DMS53 (cell line): ENCODE data around the gene RALA.
"Not testable (repeated sequence)": the region's sequence is repeated elsewhere in the genome, so short reads cannot be mapped to it uniquely, and the experiment has no call there.

ENCODE experiments used
- DNase-seq: peaks from one replicate; lab custom pipeline; 2025; lab: John Stamatoyannopoulos, UW

RALA gene

GRCh38 chr7:39683216-39683845 is 60.0 kb downstream of the RALA start:
- DNase-seq = no peak

DNA sequence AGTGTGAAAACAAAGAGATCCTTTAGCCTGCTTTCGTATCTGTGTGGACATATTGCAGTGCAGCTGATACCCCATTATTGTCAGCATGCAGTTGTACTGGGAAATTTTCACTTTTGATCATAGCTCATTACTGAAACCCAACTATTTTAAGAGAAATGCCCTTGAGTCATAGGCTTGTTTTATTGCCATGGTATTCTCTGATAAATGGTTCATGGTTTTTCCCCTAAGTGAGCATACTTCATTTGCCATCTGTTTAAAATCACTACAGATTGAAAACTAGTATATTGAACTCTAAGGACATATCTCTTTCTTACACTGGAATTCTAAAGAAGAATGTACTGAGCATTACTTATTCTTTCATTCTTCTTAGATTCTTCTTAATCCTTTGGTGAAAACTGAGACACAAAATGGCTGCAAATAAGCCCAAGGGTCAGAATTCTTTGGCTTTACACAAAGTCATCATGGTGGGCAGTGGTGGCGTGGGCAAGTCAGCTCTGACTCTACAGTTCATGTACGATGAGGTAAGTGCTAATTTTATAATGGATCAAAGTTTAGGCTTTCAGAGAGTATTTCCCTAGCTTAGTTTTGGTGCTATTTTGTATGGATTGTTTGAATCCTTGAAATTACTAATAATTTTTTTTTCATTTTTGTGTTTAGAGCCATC is 63.0 kb downstream of the RALA start:
- DNase-seq = no peak

DNA sequence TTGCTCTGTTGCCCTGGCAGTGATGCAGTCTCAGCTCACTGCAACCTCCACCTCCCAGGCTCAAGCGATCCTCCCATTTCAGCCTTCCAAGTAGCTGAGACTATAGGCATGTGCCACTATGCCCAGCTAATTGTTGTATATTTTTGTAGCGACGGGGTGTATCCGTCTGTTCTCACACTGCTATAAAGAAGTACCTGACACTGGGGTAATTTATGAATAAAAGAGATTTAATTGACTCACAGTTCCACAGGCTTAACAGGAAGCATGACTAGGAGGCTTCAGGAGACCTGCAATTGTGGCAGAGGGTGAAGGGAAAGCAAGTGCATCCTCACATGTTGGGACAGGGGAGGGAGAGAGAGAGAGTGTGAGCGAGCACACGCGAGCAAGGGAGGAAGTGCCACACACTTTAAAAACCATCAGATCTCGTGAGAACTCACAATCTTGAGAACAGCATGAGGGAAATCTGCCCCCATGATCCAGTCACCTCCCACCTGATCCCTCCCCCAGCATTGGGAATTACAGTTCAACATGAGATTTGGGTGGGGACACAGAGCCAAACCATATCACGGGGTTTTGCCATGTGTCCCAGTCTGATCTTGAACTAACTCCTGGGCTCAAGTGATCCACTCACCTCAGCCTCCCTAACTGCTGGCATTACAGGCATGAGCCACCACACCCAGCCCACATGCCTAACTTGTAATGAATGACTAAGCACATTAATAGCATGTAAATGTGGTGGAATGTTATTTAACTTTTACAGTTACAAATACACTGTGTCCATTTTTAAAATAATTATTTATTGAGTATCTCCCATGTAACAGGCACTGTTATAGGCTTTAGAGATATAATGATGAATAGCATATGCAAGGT is 65.5 kb downstream of the RALA start:
- DNase-seq = no peak

- no peak for DNase-seq
Measured at GRCh38 chr7:39691821-39692220, 68.4 kb downstream of the RALA start.

- not testable (repeated sequence) for DNase-seq
Measured at GRCh38 chr7:39693086-39693485, 69.7 kb downstream of the RALA start.

GRCh38 chr7:39693812-39694211 is 70.4 kb downstream of the RALA start:
- no peak for DNase-seq

DNA sequence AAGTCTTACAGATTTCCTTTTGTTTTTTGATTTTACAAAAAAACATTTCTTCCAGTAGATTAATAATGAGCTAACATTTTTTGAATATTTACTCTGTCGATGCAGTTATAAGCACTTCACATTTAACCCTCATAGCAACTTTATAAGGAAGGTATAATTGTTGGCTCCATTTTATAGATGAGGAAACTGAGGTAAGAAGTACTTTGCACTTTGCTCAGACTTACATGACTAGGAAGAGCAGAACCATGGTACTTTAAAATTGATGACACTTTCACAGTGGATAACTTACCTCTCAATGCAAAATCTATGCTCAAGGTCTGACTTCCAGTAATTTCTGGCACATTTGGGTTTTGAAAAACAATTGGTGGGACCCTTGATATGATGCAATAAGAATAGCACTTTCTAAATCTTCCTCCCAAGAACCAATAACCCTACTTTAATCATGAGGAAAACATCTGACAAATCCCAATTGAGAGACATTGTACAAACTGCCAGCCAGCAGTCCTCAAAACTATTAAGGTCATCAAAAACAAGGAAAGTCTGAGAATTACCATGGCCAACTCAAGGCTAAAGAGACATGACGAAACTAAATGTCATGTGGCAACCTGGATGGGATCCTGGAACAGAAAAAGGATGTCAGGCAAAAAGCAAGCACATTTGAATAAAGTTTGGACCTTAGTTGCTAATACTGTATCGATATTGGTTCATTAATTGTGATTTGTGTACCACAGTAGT is 72.6 kb downstream of the RALA start:
- no peak for DNase-seq

DNA sequence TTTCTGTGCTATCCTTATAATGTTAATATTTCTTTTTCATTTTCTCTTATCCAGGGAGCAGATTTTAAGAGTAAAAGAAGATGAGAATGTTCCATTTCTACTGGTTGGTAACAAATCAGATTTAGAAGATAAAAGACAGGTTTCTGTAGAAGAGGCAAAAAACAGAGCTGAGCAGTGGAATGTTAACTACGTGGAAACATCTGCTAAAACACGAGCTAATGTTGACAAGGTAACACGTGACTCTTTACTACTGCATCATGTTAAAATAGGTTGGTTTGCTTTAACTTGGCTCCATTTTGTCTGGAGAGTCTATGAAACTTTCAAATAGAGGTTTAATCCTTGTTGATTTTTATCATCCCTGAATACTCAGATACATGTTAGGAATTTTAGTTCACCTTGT is 73.3 kb downstream of the RALA start:
- DNase-seq = no peak

DNA sequence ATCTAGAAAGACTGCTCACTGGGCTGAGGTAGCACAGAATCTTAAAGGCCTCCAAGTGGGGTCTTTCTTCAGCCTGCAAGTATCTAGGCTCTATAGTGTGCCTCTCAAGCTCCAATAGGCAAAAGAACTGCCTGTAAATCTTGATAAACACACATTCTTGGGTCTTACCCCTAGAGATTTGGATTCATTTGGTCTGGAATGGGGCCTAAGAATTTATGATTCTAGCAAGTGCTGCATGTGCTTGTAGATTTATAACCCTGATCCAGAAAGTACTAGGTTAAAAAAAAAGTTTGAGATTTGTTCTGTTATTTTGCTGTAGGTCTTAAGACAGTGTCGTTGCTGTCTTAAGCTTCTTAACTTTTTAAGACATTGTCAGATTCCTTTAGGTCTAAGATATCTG is 74.1 kb downstream of the RALA start:
- no peak for DNase-seq

GRCh38 chr7:39700165-39700564 is 76.8 kb downstream of the RALA start:
- no peak for DNase-seq

DNA sequence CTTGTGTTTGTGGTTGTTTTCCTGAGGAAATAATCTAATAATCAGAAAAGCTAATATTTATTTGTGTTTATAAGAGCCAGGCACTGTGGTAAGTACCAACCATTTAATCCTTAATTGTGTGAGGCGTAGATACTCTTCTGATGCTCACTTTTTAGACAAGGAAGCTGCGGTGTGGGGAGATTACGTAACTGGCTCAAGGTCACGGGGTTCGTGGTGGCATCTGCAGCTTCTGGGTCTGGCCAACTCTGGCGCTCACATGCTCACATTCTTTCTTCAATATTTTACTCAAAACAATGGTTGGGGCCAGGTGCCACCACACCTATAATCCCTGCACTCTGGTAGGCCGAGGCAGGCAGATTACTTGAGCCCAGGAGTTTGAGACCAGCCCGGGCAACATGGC is 77.6 kb downstream of the RALA start:
- no peak for DNase-seq

- no peak for DNase-seq
Measured at GRCh38 chr7:39702133-39702532, 78.8 kb downstream of the RALA start.

- no peak for DNase-seq
Measured at GRCh38 chr7:39703144-39703543, 79.8 kb downstream of the RALA start.

DNA sequence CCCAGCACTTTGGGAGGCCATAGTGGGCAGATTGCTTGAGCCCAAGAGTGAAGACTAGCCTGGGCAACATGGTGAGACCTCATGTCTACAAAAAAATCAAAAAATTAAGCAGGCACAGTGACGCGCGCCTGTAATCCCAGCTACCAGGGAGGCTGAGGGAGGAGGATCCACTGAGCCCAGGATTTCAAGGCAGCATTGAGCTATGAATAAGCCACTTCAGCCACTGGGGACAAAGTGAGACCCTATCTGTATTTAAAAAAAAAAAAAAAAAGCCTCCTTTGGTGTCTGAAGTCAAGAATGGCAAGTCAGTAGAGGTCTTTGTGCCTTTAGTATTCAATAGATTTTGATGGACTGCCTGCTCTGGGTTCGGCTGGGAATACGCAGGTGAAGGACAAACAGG is 85.7 kb downstream of the RALA start:
- DNase-seq = no peak

GRCh38 chr7:39709768-39710311 is 86.5 kb downstream of the RALA start:
- peak; percentile 21 for DNase-seq

DNA sequence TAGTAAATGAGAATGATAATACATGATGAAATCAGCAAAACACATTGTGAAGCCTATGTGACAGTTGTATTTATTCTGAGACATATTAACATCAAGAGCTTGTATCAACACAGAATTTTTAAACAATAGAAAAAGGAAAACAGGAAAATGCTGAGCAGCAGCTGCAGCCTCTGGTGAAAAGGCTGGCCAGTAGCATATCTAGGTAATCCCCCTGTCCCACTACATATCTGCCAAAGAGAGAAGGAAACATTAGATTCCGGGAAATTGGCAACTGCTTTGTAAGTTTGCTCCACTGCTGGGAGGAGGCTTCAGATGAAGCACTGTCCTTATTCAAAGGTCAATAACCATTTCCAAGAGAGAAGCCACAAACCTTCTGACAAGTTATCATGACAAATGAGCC is 89.4 kb downstream of the RALA start:
- DNase-seq = peak; percentile 32

DNA sequence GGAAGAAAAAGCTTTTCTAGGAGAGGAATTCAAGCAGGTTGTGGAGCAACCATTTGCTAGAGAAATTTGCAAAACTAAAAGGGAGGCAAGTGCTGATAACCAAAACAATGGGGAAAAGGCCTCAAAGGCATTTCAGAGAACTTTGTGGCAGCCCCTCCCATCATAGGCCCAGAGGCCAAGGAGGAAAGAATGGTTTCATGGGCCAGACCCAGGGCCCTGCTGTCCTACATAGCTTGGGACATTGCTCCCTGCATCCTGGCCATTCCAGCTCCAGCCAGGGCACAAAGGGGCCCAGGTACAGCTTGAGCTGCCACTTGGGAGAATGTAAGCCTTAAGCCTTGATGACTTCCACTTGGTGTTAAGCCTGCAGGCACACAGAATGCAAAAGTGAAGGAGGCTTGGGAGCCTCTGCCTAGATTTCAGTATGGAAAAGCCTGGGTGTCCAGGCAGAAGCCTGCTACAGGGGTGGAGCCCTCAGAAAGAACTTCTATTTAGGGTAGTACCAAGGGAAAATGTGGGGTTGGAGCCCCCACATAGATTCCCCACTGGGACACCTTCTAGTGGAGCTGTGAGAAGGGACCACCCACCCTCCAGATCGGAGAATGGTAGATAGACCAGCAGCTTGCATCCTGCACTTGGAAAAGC is 91.2 kb downstream of the RALA start:
- peak; percentile 26 for DNase-seq

DNA sequence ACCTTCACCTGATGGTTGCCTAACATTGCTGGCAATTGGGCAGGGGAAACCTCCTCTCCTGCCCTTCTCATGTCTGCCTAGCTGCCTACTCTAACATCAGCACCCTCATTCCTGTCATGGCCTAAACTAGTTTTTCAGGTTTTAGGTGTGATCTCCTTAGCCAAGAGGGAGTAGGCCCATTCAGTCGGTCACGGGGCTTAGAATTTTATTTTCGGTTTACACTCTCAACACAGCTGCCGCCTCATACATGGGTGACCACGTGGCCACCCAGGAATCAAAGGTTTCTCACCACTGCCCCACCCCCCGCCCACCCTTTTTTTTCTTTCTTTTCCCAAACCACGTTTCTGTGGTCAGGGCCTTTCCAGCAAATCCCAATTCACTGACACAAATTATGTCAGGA is 97.2 kb downstream of the RALA start:
- DNase-seq = peak; percentile 99

DNA sequence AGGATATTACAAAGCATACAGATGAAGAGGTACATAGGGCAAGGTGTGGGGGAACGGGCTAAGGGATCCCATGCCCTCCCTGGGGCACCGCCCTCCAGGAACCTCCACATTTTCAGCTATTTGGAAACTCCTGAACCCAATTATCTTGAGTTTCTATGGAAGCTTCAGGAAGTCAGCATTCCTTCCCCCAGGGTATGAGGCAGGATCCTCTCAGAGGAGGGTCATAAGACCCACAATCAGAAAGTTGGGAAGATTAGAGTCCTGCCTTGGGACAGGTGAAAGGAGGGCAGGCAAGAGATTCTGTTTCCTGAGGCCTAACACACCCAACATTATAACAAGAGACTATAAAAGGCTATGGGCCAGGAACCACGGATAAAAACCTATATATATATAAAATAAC is 98.0 kb downstream of the RALA start:
- DNase-seq = peak; percentile 26

DNA sequence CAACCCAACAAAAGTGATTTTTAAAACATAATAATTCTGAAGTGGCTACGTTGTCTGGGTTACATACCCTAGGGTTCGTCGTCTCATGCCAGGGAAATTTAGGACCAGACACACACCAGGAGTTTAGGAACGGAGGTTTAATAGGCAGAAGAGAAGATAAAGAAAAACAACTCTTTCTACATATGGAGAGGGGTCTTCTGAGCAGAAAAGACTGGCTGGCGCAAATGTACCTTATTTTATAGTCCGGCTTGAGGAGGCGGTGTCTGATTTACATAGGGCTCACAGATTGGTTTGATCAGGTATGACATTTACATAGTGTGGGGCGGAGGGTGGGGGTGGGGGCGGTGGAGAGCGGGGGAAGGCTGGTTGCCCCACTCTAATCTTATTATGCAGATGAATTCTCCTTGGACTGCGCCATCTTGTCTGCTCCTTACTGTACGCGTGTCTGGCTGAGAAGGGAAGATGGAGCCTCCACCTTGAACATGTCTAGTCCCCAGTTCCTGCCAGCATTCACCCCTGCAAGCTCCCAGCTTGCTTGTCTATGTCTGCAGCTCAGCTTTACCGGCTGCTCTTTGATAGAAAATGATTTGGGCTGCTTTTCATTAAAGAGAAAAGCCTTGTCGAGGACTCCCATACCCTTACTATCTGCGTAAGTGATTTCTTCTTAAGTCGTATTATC is 98.7 kb downstream of the RALA start:
- no peak for DNase-seq
